ENCODE results near the gene STX12.

STX12 gene

GRCh38 chr1:27831568-27832410 is 58.8 kb downstream of the STX12 start:
- Histone ChIP-seq H2AFZ (ENCODE audit: low read length) (peak overlapping the region; percentile 88), H3K27ac (replicated peaks; ENCODE audit: low read length) (no peak overlapping the region), H3K4me3 (ENCODE audit: low read length in 2 of 2) (peak overlapping the region; percentile 92 to 93), H3K36me3 (replicated peaks in 1 of 2; ENCODE audit: control insufficient read depth in 2 of 2, insufficient read depth in 2 of 2, low read length in 2 of 2) (peaks cover 2 to 42% of the 10 kb centered on the region in 2 donors), H3K9ac (ENCODE audit: low read depth, low read length, poor library complexity) (no peak overlapping the region), H3K14ac (ENCODE audit: low read length) (no peak overlapping the region), H2BK15ac (ENCODE audit: low read length) (no peak overlapping the region), H3K27me3 (ENCODE audit: control insufficient read depth in 3 of 3, insufficient read depth in 3 of 3, low read depth in 1 of 3, low read length in 3 of 3) (no peaks in the 10 kb centered on the region), H3K18ac (ENCODE audit: low read length) (no peak overlapping the region), H3K79me1 (ENCODE audit: low read depth, low read length) (peaks cover 3% of the 10 kb centered on the region), H3K9me3 (replicated peaks in 1 of 2; ENCODE audit: control insufficient read depth in 2 of 2, insufficient read depth in 1 of 2, low read depth in 1 of 2, low read length in 2 of 2) (peaks cover 0 to under 1% of the 10 kb centered on the region in 2 donors), H4K8ac (ENCODE audit: low read depth, low read length) (no peak overlapping the region), H2BK120ac (ENCODE audit: low read depth, low read length) (no peak overlapping the region), H2BK5ac (ENCODE audit: low read length) (no peak overlapping the region), H2BK12ac (ENCODE audit: low read length) (no peak overlapping the region), H2AK5ac (ENCODE audit: low read depth, low read length) (no peak overlapping the region), H3K4ac (ENCODE audit: low read length) (no peak overlapping the region), H4K91ac (ENCODE audit: low read depth, low read length, poor library complexity) (no peak overlapping the region), H3K4me2 (ENCODE audit: insufficient read depth, low read length, poor library complexity, severe bottlenecking) (peak overlapping the region; percentile 63), H3K4me1 (ENCODE audit: control insufficient read depth in 2 of 2, insufficient read depth in 1 of 2, low read depth in 1 of 2, low read length in 2 of 2) (peaks cover 4 to 6% of the 10 kb centered on the region in 2 donors), H3K23ac (ENCODE audit: low read depth, low read length, poor library complexity) (no peak overlapping the region)
- DNase-seq (ENCODE audit: low spot score), result no peak
- WGBS, 2 donors (ENCODE audit: extremely low coverage in 2 of 2, insufficient read length in 2 of 2, insufficient replicate concordance in 1 of 2), result no CpG with 5 or more reads among the region's 10 CpGs

GRCh38 chr1:27832762-27833161 is 59.7 kb downstream of the STX12 start:
- Histone ChIP-seq H3K9me3 (replicated peaks in 1 of 2; ENCODE audit: control insufficient read depth in 2 of 2, insufficient read depth in 1 of 2, low read depth in 1 of 2, low read length in 2 of 2) (peaks cover 0 to 2% of the 10 kb centered on the region in 2 donors), H3K23ac (ENCODE audit: low read depth, low read length, poor library complexity) (no peak overlapping the region), H3K4me2 (ENCODE audit: insufficient read depth, low read length, poor library complexity, severe bottlenecking) (no peak overlapping the region), H4K91ac (ENCODE audit: low read depth, low read length, poor library complexity) (no peak overlapping the region), H3K4me3 (ENCODE audit: low read length in 2 of 2) (no peak overlapping the region), H2AK5ac (ENCODE audit: low read depth, low read length) (no peak overlapping the region), H4K8ac (ENCODE audit: low read depth, low read length) (no peak overlapping the region), H2AFZ (ENCODE audit: low read length) (no peak overlapping the region), H3K36me3 (replicated peaks in 1 of 2; ENCODE audit: control insufficient read depth in 2 of 2, insufficient read depth in 2 of 2, low read length in 2 of 2) (peaks cover 2 to 45% of the 10 kb centered on the region in 2 donors), H2BK120ac (ENCODE audit: low read depth, low read length) (no peak overlapping the region), H3K79me1 (ENCODE audit: low read depth, low read length) (peaks cover 3% of the 10 kb centered on the region), H2BK12ac (ENCODE audit: low read length) (no peak overlapping the region), H3K27ac (replicated peaks; ENCODE audit: low read length) (no peak overlapping the region), H3K14ac (ENCODE audit: low read length) (no peak overlapping the region), H2BK15ac (ENCODE audit: low read length) (no peak overlapping the region), H2BK5ac (ENCODE audit: low read length) (no peak overlapping the region), H3K27me3 (ENCODE audit: control insufficient read depth in 3 of 3, insufficient read depth in 3 of 3, low read depth in 1 of 3, low read length in 3 of 3) (no peaks in the 10 kb centered on the region), H3K4ac (ENCODE audit: low read length) (no peak overlapping the region), H3K4me1 (ENCODE audit: control insufficient read depth in 2 of 2, insufficient read depth in 1 of 2, low read depth in 1 of 2, low read length in 2 of 2) (peaks cover 4 to 6% of the 10 kb centered on the region in 2 donors), H3K18ac (ENCODE audit: low read length) (no peak overlapping the region), H3K9ac (ENCODE audit: low read depth, low read length, poor library complexity) (no peak overlapping the region)
- no peak for DNase-seq (ENCODE audit: low spot score)
- WGBS, 2 donors (ENCODE audit: extremely low coverage in 2 of 2, insufficient read length in 2 of 2, insufficient replicate concordance in 1 of 2), result no CpG with 5 or more reads among the region's 2 CpGs

- H3K36me3 ChIP-seq (replicated peaks in 1 of 2; ENCODE audit: control insufficient read depth in 2 of 2, insufficient read depth in 2 of 2, low read length in 2 of 2), result peaks cover 2 to 49% of the 10 kb centered on the region in 2 donors
- no peak overlapping the region for H3K9ac ChIP-seq (ENCODE audit: low read depth, low read length, poor library complexity)
- no peaks in the 10 kb centered on the region for H3K27me3 ChIP-seq (ENCODE audit: control insufficient read depth in 3 of 3, insufficient read depth in 3 of 3, low read depth in 1 of 3, low read length in 3 of 3)
- H3K9me3 ChIP-seq (replicated peaks in 1 of 2; ENCODE audit: control insufficient read depth in 2 of 2, insufficient read depth in 1 of 2, low read depth in 1 of 2, low read length in 2 of 2), result peaks cover 0 to 2% of the 10 kb centered on the region in 2 donors
- no peak overlapping the region for H3K4me3 ChIP-seq (ENCODE audit: low read length in 2 of 2)
- H3K4ac ChIP-seq (ENCODE audit: low read length), result no peak overlapping the region
- no peak overlapping the region for H4K8ac ChIP-seq (ENCODE audit: low read depth, low read length)
- no peak overlapping the region for H3K23ac ChIP-seq (ENCODE audit: low read depth, low read length, poor library complexity)
- no peak overlapping the region for H2BK5ac ChIP-seq (ENCODE audit: low read length)
- H2AK5ac ChIP-seq (ENCODE audit: low read depth, low read length), result no peak overlapping the region
- no peak overlapping the region for H2BK12ac ChIP-seq (ENCODE audit: low read length)
- H3K4me1 ChIP-seq (ENCODE audit: control insufficient read depth in 2 of 2, insufficient read depth in 1 of 2, low read depth in 1 of 2, low read length in 2 of 2), result peaks cover 4 to 6% of the 10 kb centered on the region in 2 donors
- peaks cover 3% of the 10 kb centered on the region for H3K79me1 ChIP-seq (ENCODE audit: low read depth, low read length)
- WGBS, 2 donors (ENCODE audit: extremely low coverage in 2 of 2, insufficient read length in 2 of 2, insufficient replicate concordance in 1 of 2), result no CpG with 5 or more reads among the region's 3 CpGs
- H2AFZ ChIP-seq (ENCODE audit: low read length), result no peak overlapping the region
- no peak overlapping the region for H3K4me2 ChIP-seq (ENCODE audit: insufficient read depth, low read length, poor library complexity, severe bottlenecking)
- H2BK120ac ChIP-seq (ENCODE audit: low read depth, low read length), result no peak overlapping the region
- no peak overlapping the region for H3K27ac ChIP-seq (replicated peaks; ENCODE audit: low read length)
- no peak overlapping the region for H3K18ac ChIP-seq (ENCODE audit: low read length)
- no peak overlapping the region for H2BK15ac ChIP-seq (ENCODE audit: low read length)
- no peak overlapping the region for H3K14ac ChIP-seq (ENCODE audit: low read length)
- no peak for DNase-seq (ENCODE audit: low spot score)
- no peak overlapping the region for H4K91ac ChIP-seq (ENCODE audit: low read depth, low read length, poor library complexity)
Observed at GRCh38 chr1:27833470-27833869, 60.5 kb downstream of the STX12 start.

- H2AK5ac ChIP-seq (ENCODE audit: low read depth, low read length), result no peak overlapping the region
- peaks cover 10 to 65% of the 10 kb centered on the region in 2 donors for H3K36me3 ChIP-seq (replicated peaks in 1 of 2; ENCODE audit: control insufficient read depth in 2 of 2, insufficient read depth in 2 of 2, low read length in 2 of 2)
- peaks cover 0 to 6% of the 10 kb centered on the region in 2 donors for H3K4me1 ChIP-seq (ENCODE audit: control insufficient read depth in 2 of 2, insufficient read depth in 1 of 2, low read depth in 1 of 2, low read length in 2 of 2)
- H3K14ac ChIP-seq (ENCODE audit: low read length), result no peak overlapping the region
- H2BK15ac ChIP-seq (ENCODE audit: low read length), result no peak overlapping the region
- H2BK12ac ChIP-seq (ENCODE audit: low read length), result no peak overlapping the region
- H4K8ac ChIP-seq (ENCODE audit: low read depth, low read length), result no peak overlapping the region
- no peak overlapping the region for H3K9ac ChIP-seq (ENCODE audit: low read depth, low read length, poor library complexity)
- H4K91ac ChIP-seq (ENCODE audit: low read depth, low read length, poor library complexity), result no peak overlapping the region
- H3K18ac ChIP-seq (ENCODE audit: low read length), result no peak overlapping the region
- no peaks in the 10 kb centered on the region for H3K27me3 ChIP-seq (ENCODE audit: control insufficient read depth in 3 of 3, insufficient read depth in 3 of 3, low read depth in 1 of 3, low read length in 3 of 3)
- H3K23ac ChIP-seq (ENCODE audit: low read depth, low read length, poor library complexity), result no peak overlapping the region
- H3K4me3 ChIP-seq (ENCODE audit: low read length in 2 of 2), result no peak overlapping the region
- no peak overlapping the region for H2BK5ac ChIP-seq (ENCODE audit: low read length)
- H2BK120ac ChIP-seq (ENCODE audit: low read depth, low read length), result no peak overlapping the region
- no peak overlapping the region for H3K27ac ChIP-seq (replicated peaks; ENCODE audit: low read length)
- H2AFZ ChIP-seq (ENCODE audit: low read length), result no peak overlapping the region
- H3K4ac ChIP-seq (ENCODE audit: low read length), result no peak overlapping the region
- H3K4me2 ChIP-seq (ENCODE audit: insufficient read depth, low read length, poor library complexity, severe bottlenecking), result no peak overlapping the region
- H3K79me1 ChIP-seq (ENCODE audit: low read depth, low read length), result peaks cover 5% of the 10 kb centered on the region
- no peak for DNase-seq (ENCODE audit: low spot score)
- peaks cover 0 to 2% of the 10 kb centered on the region in 2 donors for H3K9me3 ChIP-seq (replicated peaks in 1 of 2; ENCODE audit: control insufficient read depth in 2 of 2, insufficient read depth in 1 of 2, low read depth in 1 of 2, low read length in 2 of 2)
Observed at GRCh38 chr1:27835046-27835445, 62.0 kb downstream of the STX12 start.
